HEK293T (cell line): ENCODE data around the gene SETD1A.

Experiments
- ARNT ChIP-seq: fragments of 450-650 bp; IDR thresholded peaks from 2 replicates; pipeline ENCODE4 v1.6.1; 2017; ENCODE audit warnings: mild to moderate bottlenecking
- BHLHE40 ChIP-seq: fragments of 450-650 bp; IDR thresholded peaks from 2 replicates; pipeline ENCODE4 v1.6.1; 2016; ENCODE audit warnings: mild to moderate bottlenecking, moderate library complexity, borderline replicate concordance
- ELF4 ChIP-seq: fragments of 450-650 bp; IDR thresholded peaks from 2 replicates; pipeline ENCODE4 v1.6.1; 2017; ENCODE audit warnings: antibody characterized with exemption
- FOXK2 ChIP-seq: fragments of 450-650 bp; IDR thresholded peaks from 2 replicates; pipeline ENCODE4 v1.6.1; 2016; ENCODE audit warnings: mild to moderate bottlenecking
- FOXM1 ChIP-seq: fragments of 450-650 bp; IDR thresholded peaks from 2 replicates; pipeline ENCODE4 v1.6.1; 2017; ENCODE audit warnings: mild to moderate bottlenecking, borderline replicate concordance
- L3MBTL2 ChIP-seq: fragments of 450-650 bp; conservative IDR thresholded peaks from 2 replicates; pipeline ENCODE4 v1.6.1; 2016; ENCODE audit warnings: mild to moderate bottlenecking
- SP1 ChIP-seq: fragments of 450-650 bp; IDR thresholded peaks from 2 replicates; pipeline ENCODE4 v1.6.1; 2017
- SUZ12 ChIP-seq: fragments of 450-650 bp; IDR thresholded peaks from 2 replicates; pipeline ENCODE4 v1.6.1; 2016; ENCODE audit warnings: mild to moderate bottlenecking
- TF ChIP-seq, protein P1 (sequence below): fragments of 450-650 bp; IDR thresholded peaks from 2 replicates; pipeline ENCODE4 v1.6.1; 2016

DNA sequence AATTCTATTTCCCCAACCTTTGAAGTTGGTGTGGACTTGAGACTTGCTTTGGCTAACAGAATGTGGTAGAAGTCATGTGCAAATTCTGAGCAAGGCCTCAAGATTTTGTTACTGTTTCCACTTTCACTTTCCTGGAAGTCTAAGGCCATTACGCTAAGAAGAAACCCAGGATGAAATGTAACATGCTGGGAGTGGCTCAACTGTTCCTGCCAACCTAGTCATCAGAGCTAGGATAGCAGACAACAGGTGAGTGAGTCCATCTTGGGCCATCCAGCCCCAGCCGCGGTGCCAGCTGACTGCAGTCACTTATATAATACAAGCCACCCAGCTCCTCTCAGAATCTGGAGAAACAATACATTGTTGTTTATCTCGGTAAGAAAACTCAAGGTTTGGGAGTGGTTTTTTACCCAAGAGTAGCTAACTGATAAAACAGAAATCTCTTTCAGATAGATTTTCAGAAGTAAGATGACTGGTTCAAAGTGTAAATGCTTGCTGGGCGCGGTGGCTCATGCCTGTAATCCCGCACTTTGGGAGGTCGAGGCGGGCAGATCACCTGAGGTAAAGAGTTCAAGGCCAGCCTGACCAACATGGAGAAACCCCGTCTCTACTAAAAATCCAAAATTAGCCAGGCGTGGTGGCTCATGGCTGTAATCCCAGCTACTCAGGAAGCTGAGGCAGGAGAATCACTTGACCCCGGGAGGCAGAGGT lies 65.1 kb downstream of the SETD1A start:
- TF ChIP-seq, protein P1, sequence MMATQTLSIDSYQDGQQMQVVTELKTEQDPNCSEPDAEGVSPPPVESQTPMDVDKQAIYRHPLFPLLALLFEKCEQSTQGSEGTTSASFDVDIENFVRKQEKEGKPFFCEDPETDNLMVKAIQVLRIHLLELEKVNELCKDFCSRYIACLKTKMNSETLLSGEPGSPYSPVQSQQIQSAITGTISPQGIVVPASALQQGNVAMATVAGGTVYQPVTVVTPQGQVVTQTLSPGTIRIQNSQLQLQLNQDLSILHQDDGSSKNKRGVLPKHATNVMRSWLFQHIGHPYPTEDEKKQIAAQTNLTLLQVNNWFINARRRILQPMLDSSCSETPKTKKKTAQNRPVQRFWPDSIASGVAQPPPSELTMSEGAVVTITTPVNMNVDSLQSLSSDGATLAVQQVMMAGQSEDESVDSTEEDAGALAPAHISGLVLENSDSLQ: no peak
- TF ChIP-seq FOXK2: no peak
- no peak for TF ChIP-seq FOXM1
- no peak for TF ChIP-seq BHLHE40
- no peak for TF ChIP-seq SUZ12
- TF ChIP-seq L3MBTL2: no peak
- TF ChIP-seq SP1: no peak
- TF ChIP-seq ARNT: no peak
- no peak for TF ChIP-seq ELF4
